Endodermal cell (in vitro differentiated cells): ENCODE results near the gene NOXA1. TPM values are rescaled to one million over a fixed set of nuclear protein-coding genes. Genes with fewer than 3 reads are reported as not detected.

ENCODE experiments used
- DNase-seq: peaks from one replicate; pipeline ENCODE4 v3.0.0-alpha.2; 2017
- H3K27ac ChIP-seq: 2 replicates; pipeline ENCODE4 v1.5.1; 2013; ENCODE audit warnings: mild to moderate bottlenecking, low read depth, low read length, moderate library complexity
- H3K27me3 ChIP-seq: 2 replicates; pipeline ENCODE4 v1.6.1; 2013; ENCODE audit warnings: mild to moderate bottlenecking, low read length, moderate library complexity; ENCODE audit not compliant: insufficient read depth, control insufficient read depth, poor library complexity, severe bottlenecking
- H3K36me3 ChIP-seq: 2 replicates; pipeline ENCODE4 v1.7.0; 2013; ENCODE audit warnings: mild to moderate bottlenecking, low read length, moderate library complexity; ENCODE audit not compliant: control insufficient read depth, insufficient read depth
- H3K4me1 ChIP-seq: one replicate; pipeline ENCODE4 v1.7.0; 2013; ENCODE audit warnings: low read length; ENCODE audit not compliant: control insufficient read depth, insufficient read depth
- H3K4me3 ChIP-seq: 2 replicates; pipeline ENCODE4 v1.5.1; 2013; ENCODE audit warnings: mild to moderate bottlenecking, low read length, moderate library complexity
- H3K9ac ChIP-seq: 2 replicates; pipeline ENCODE4 v1.6.1; 2013; ENCODE audit warnings: mild to moderate bottlenecking, low read length, moderate library complexity; ENCODE audit not compliant: poor library complexity, severe bottlenecking; ENCODE audit errors: extremely low read depth
- H3K9me3 ChIP-seq: 2 replicates; pipeline ENCODE4 v1.6.1; 2013; ENCODE audit warnings: mild to moderate bottlenecking, low read length, moderate library complexity; ENCODE audit not compliant: control insufficient read depth
- H3K27ac Mint-ChIP-seq: 2 replicates; pipeline ENCODE4 v1.8.0; 2020; ENCODE audit warnings: mixed read lengths
- H3K27me3 Mint-ChIP-seq: 2 replicates; pipeline ENCODE4 v1.8.0; 2021; ENCODE audit warnings: mild to moderate bottlenecking, mixed read lengths; ENCODE audit not compliant: insufficient read depth
- H3K36me3 Mint-ChIP-seq: 2 replicates; pipeline ENCODE4 v1.8.0; 2020; ENCODE audit warnings: low read depth, mixed read lengths
- H3K4me1 Mint-ChIP-seq: 2 replicates; pipeline ENCODE4 v1.8.0; 2020; ENCODE audit warnings: mixed read lengths
- H3K4me3 Mint-ChIP-seq: 2 replicates; pipeline ENCODE4 v1.8.0; 2020; ENCODE audit warnings: mild to moderate bottlenecking, moderate library complexity, mixed read lengths
- H3K9me3 Mint-ChIP-seq: 2 replicates; pipeline ENCODE4 v1.8.0; 2020; ENCODE audit warnings: mild to moderate bottlenecking, mixed read lengths
- CTCF ChIP-seq: fragments of 200-600 bp; sonication (generic); conservative IDR thresholded peaks from 2 replicates; pipeline ENCODE4 v1.5.0; 2021; ENCODE audit warnings: antibody characterized with exemption, mild to moderate bottlenecking
- WGBS, 2 experiments: methylation state at CpG; one replicate each; pipeline versions ENCODE4 v1.1.5 to v1.1.7; 2013; ENCODE audit warnings: missing lambda C conversion rate in 2 of 2, mixed read lengths in 1 of 2; ENCODE audit not compliant: insufficient coverage in 1 of 2, insufficient read length in 1 of 2; 5-methylcytosine and 5-hydroxymethylcytosine counted together
- total RNA-seq, 2 donors: library from RNA; stranded (reverse); fragmentation: NEBNext Ultra II Directional in 1 of 2; extraction: Animal tissue kit (Norgen Biotek cat#: 25700) in 1 of 2; gene quantifications; 2 replicates in 1 of 2; 3 replicates in 1 of 2; pipeline ENCODE4 v1.2.1, GENCODE V29; 2021

Gene NOXA1
- total RNA-seq, 2 donors from 2014 or later, result 5.0 to 5.9 TPM

- Mint-ChIP-seq H3K4me3 (no peak overlapping the region), H3K4me1 (no peaks in the 10 kb centered on the region), H3K9me3 (no peaks in the 10 kb centered on the region), H3K36me3 (peaks cover 6% of the 10 kb centered on the region), H3K27ac (no peak overlapping the region), H3K27me3 (no peaks in the 10 kb centered on the region)
- Histone ChIP-seq H3K9ac (no peak overlapping the region), H3K27me3 (no peaks in the 10 kb centered on the region), H3K9me3 (no peaks in the 10 kb centered on the region), H3K4me3 (no peak overlapping the region), H3K4me1 (no peaks in the 10 kb centered on the region), H3K27ac (no peak overlapping the region), H3K36me3 (no peaks in the 10 kb centered on the region)
- 89 to 94% methylated on average over 8 to 10 of the region's 10 CpGs for WGBS, 2 experiments
- no peak for TF ChIP-seq CTCF
- no peak for DNase-seq
These were observed 10.8 kb upstream of the NOXA1 start for GRCh38 chr9:137412431-137412830.

GRCh38 chr9:137415451-137415850, 7.7 kb upstream of the NOXA1 start:
- peaks cover 6% of the 10 kb centered on the region for H3K36me3 ChIP-seq
- Mint-ChIP-seq H3K4me1 (no peaks in the 10 kb centered on the region), H3K27me3 (no peaks in the 10 kb centered on the region), H3K9me3 (no peaks in the 10 kb centered on the region), H3K4me3 (no peak overlapping the region), H3K36me3 (peaks cover 8% of the 10 kb centered on the region), H3K27ac (no peak overlapping the region)
- H3K4me1 ChIP-seq, result no peaks in the 10 kb centered on the region
- no peaks in the 10 kb centered on the region for H3K9me3 ChIP-seq
- no peaks in the 10 kb centered on the region for H3K27me3 ChIP-seq
- TF ChIP-seq CTCF, result no peak
- no peak overlapping the region for H3K9ac ChIP-seq
- WGBS, 2 experiments, result 90 to 94% methylated on average over 3 to 5 of the region's 5 CpGs
- no peak overlapping the region for H3K27ac ChIP-seq
- DNase-seq, result no peak
- H3K4me3 ChIP-seq, result no peak overlapping the region

- no peaks in the 10 kb centered on the region for H3K27me3 Mint-ChIP-seq
- peaks cover 8% of the 10 kb centered on the region for H3K36me3 Mint-ChIP-seq
- H3K4me3 Mint-ChIP-seq, result no peak overlapping the region
- no peak overlapping the region for H3K9ac ChIP-seq
- TF ChIP-seq CTCF, result no peak
- H3K4me3 ChIP-seq, result no peak overlapping the region
- no peaks in the 10 kb centered on the region for H3K9me3 Mint-ChIP-seq
- peaks cover 6% of the 10 kb centered on the region for H3K36me3 ChIP-seq
- DNase-seq, result no peak
- no peaks in the 10 kb centered on the region for H3K4me1 Mint-ChIP-seq
- WGBS, 2 experiments, result 94 to 96% methylated on average over 9 to 23 of the region's 23 CpGs
- no peaks in the 10 kb centered on the region for H3K9me3 ChIP-seq
- no peaks in the 10 kb centered on the region for H3K27me3 ChIP-seq
- no peak overlapping the region for H3K27ac ChIP-seq
- no peaks in the 10 kb centered on the region for H3K4me1 ChIP-seq
- no peak overlapping the region for H3K27ac Mint-ChIP-seq
These were observed 7.1 kb upstream of the NOXA1 start for GRCh38 chr9:137416006-137416562.
